Measurements from ENCODE around the gene MACIR.
A peak's percentile ranks its signal among the peaks of the same experiment; 100 is the strongest.

The MACIR gene

GRCh38 chr5:103259705-103260355 lies 1.3 kb downstream of the MACIR start:
- peak overlapping the region; percentile 94 for H3K4me3 ChIP-seq (ENCODE audit: low read depth, low read length)
- no peak for TF ChIP-seq CTCF (IDR thresholded peaks at IDR 0.05; ENCODE audit: borderline replicate concordance, insufficient read depth, low read depth, low read length)

- no peak for TF ChIP-seq CTCF (IDR thresholded peaks at IDR 0.05; ENCODE audit: borderline replicate concordance, insufficient read depth, low read depth, low read length)
- H3K4me3 ChIP-seq (ENCODE audit: low read depth, low read length): no peak overlapping the region
Measured at GRCh38 chr5:103260951-103261350, 2.4 kb downstream of the MACIR start.

- TF ChIP-seq CTCF (IDR thresholded peaks at IDR 0.05; ENCODE audit: borderline replicate concordance, insufficient read depth, low read depth, low read length): no peak
- no peak overlapping the region for H3K4me3 ChIP-seq (ENCODE audit: low read depth, low read length)
Measured at GRCh38 chr5:103262422-103262871, 3.9 kb downstream of the MACIR start.

- H3K4me3 ChIP-seq (ENCODE audit: low read depth, low read length): no peak overlapping the region
- TF ChIP-seq CTCF (IDR thresholded peaks at IDR 0.05; ENCODE audit: borderline replicate concordance, insufficient read depth, low read depth, low read length): no peak
Measured at GRCh38 chr5:103263054-103263453, 4.5 kb downstream of the MACIR start.

- no peak for TF ChIP-seq CTCF (IDR thresholded peaks at IDR 0.05; ENCODE audit: borderline replicate concordance, insufficient read depth, low read depth, low read length)
Measured at GRCh38 chr5:103264508-103264907, 5.9 kb downstream of the MACIR start.

GRCh38 chr5:103270581-103270980 lies 12.0 kb downstream of the MACIR start:
- no peak for TF ChIP-seq CTCF (IDR thresholded peaks at IDR 0.05; ENCODE audit: borderline replicate concordance, insufficient read depth, low read depth, low read length)
- H3K4me3 ChIP-seq (ENCODE audit: low read depth, low read length): no peak overlapping the region

More at GRCh38 chr5:103264508-103264907, 5.9 kb downstream of the MACIR start:
- no peak overlapping the region for H3K4me3 ChIP-seq (ENCODE audit: low read depth, low read length)

GRCh38 chr5:103271570-103272289 lies 13.2 kb downstream of the MACIR start:
- no peak for TF ChIP-seq CTCF (IDR thresholded peaks at IDR 0.05; ENCODE audit: borderline replicate concordance, insufficient read depth, low read depth, low read length)

More at GRCh38 chr5:103271570-103272289, 13.2 kb downstream of the MACIR start:
- H3K4me3 ChIP-seq (ENCODE audit: low read depth, low read length): no peak overlapping the region
